EL (cell line): Measurements from ENCODE around the gene ARHGAP24.
A peak's percentile ranks its signal among the peaks of the same experiment; 100 is the strongest.

Source experiments
- DNase-seq: peaks from one replicate; pipeline ENCODE4 v3.0.0-alpha.2; 2016

The ARHGAP24 gene

GRCh38 chr4:85520765-85521749 lies 46.1 kb downstream of the ARHGAP24 start:
- DNase-seq = no peak

GRCh38 chr4:85522277-85522676 lies 47.3 kb downstream of the ARHGAP24 start:
- no peak for DNase-seq

- no peak for DNase-seq
Measured at GRCh38 chr4:85522836-85523235, 47.9 kb downstream of the ARHGAP24 start.

GRCh38 chr4:85527815-85528214 lies 52.9 kb downstream of the ARHGAP24 start:
- DNase-seq = no peak

- DNase-seq = no peak
Measured at GRCh38 chr4:85531560-85532341, 56.8 kb downstream of the ARHGAP24 start.

GRCh38 chr4:85534120-85534519 lies 59.2 kb downstream of the ARHGAP24 start:
- DNase-seq = no peak

- peak; percentile 55 for DNase-seq
Measured at GRCh38 chr4:85543832-85544231, 68.9 kb downstream of the ARHGAP24 start.

GRCh38 chr4:85544751-85545150 lies 69.8 kb downstream of the ARHGAP24 start:
- no peak for DNase-seq

GRCh38 chr4:85548116-85548515 lies 73.2 kb downstream of the ARHGAP24 start:
- DNase-seq = no peak

- no peak for DNase-seq
Measured at GRCh38 chr4:85548841-85549240, 73.9 kb downstream of the ARHGAP24 start.

GRCh38 chr4:85555206-85555605 lies 80.3 kb downstream of the ARHGAP24 start:
- no peak for DNase-seq

- no peak for DNase-seq
Measured at GRCh38 chr4:85556283-85556682, 81.3 kb downstream of the ARHGAP24 start.

GRCh38 chr4:85557016-85557901 lies 82.3 kb downstream of the ARHGAP24 start:
- no peak for DNase-seq

- peak; percentile 39 for DNase-seq
Measured at GRCh38 chr4:85565761-85566480, 91.0 kb downstream of the ARHGAP24 start.

- no peak for DNase-seq
Measured at GRCh38 chr4:85569730-85570299, 94.9 kb downstream of the ARHGAP24 start.

GRCh38 chr4:85570388-85570787 lies 95.4 kb downstream of the ARHGAP24 start:
- no peak for DNase-seq

GRCh38 chr4:85571008-85571407 lies 96.1 kb downstream of the ARHGAP24 start:
- no peak for DNase-seq

GRCh38 chr4:85573270-85573669 lies 98.3 kb downstream of the ARHGAP24 start:
- DNase-seq = peak; percentile 4

- DNase-seq = no peak
Measured at GRCh38 chr4:85577307-85577706, 102.4 kb downstream of the ARHGAP24 start.

GRCh38 chr4:85579942-85580341 lies 105.0 kb downstream of the ARHGAP24 start:
- no peak for DNase-seq

GRCh38 chr4:85580489-85580888 lies 105.5 kb downstream of the ARHGAP24 start:
- DNase-seq = no peak

- DNase-seq = no peak
Measured at GRCh38 chr4:85587952-85588351, 113.0 kb downstream of the ARHGAP24 start.
